PC-9 (cell line): ENCODE results near the gene SIAH2. TPM values are rescaled to one million over a fixed set of nuclear protein-coding genes. Genes with fewer than 3 reads are reported as not detected.

Source experiments
- BruUV-seq: library from RNA; stranded (reverse); fragments of 400-500 nt; replicated peaks from 2 replicates; lab custom pipeline; 2021; lab: Mats Ljungman, UMichigan
- CTCF ChIA-PET: fragments of 300-600 bp; sonication (Branson Sonifier 250); formaldehyde crosslinking; loops from one replicate; lab custom pipeline; 2022; ENCODE audit warnings: antibody characterized with exemption; lab: Charles Lee
- POLR2A ChIA-PET: fragments of 300-600 bp; sonication (Branson Sonifier 250); formaldehyde crosslinking; loops from one replicate; lab custom pipeline; 2022; ENCODE audit warnings: antibody characterized with exemption; ENCODE audit not compliant: unreplicated experiment; lab: Charles Lee
- DNase-seq, 2 experiments: peaks; one replicate each; pipeline versions ENCODE4 v3.0.0 to v3.0.0-alpha.2; 2015 to 2022; ENCODE audit warnings: mixed read lengths in 1 of 2
- H2AFZ ChIP-seq: fragments of 200-600 bp; sonication (generic); 2 replicates; pipeline ENCODE4 v1.8.1; 2017; ENCODE audit warnings: antibody characterized with exemption
- H3F3A ChIP-seq: fragments of 200-600 bp; sonication (generic); 2 replicates; pipeline ENCODE4 v1.8.1; 2017; ENCODE audit warnings: antibody characterized with exemption, mild to moderate bottlenecking, low read depth; ENCODE audit not compliant: insufficient read depth
- H3K27ac ChIP-seq: fragments of 200-600 bp; sonication (generic); 2 replicates; pipeline ENCODE4 v1.6.1; 2016; ENCODE audit warnings: mixed run types
- H3K27me3 ChIP-seq: fragments of 200-600 bp; sonication (generic); 2 replicates; pipeline ENCODE4 v1.6.1; 2016; ENCODE audit warnings: low read depth, mixed run types; ENCODE audit not compliant: insufficient read depth
- H3K36me3 ChIP-seq: fragments of 200-600 bp; sonication (generic); 2 replicates; pipeline ENCODE4 v1.6.1; 2016; ENCODE audit warnings: low read depth, mixed run types
- H3K4me1 ChIP-seq: fragments of 200-600 bp; sonication (generic); replicated peaks from 2 replicates; pipeline ENCODE4 v1.6.1; 2016; ENCODE audit warnings: mixed run types; ENCODE audit not compliant: insufficient read depth
- H3K4me2 ChIP-seq: fragments of 200-600 bp; sonication (generic); 2 replicates; pipeline ENCODE4 v1.6.1; 2017; ENCODE audit warnings: mixed run types
- H3K4me3 ChIP-seq: fragments of 200-600 bp; sonication (generic); 2 replicates; pipeline ENCODE4 v1.6.1; 2016; ENCODE audit warnings: mixed run types
- H3K79me2 ChIP-seq: fragments of 200-600 bp; sonication (generic); 2 replicates; pipeline ENCODE4 v1.6.1; 2017; ENCODE audit warnings: low read depth, mixed run types
- H3K9me2 ChIP-seq: fragments of 200-600 bp; sonication (generic); 2 replicates; pipeline ENCODE4 v1.8.1; 2017; ENCODE audit warnings: mild to moderate bottlenecking; ENCODE audit not compliant: insufficient read depth
- H3K9me3 ChIP-seq: fragments of 200-600 bp; sonication (generic); 2 replicates; pipeline ENCODE4 v1.8.1; 2016; ENCODE audit warnings: low read depth; ENCODE audit not compliant: insufficient read depth
- H4K20me1 ChIP-seq: fragments of 200-600 bp; sonication (generic); 2 replicates; pipeline ENCODE4 v1.8.1; 2017; ENCODE audit not compliant: insufficient read depth
- EZH2 ChIP-seq: fragments of 200-600 bp; sonication (generic); IDR thresholded peaks from 2 replicates; pipeline ENCODE4 v1.8.0; 2017; ENCODE audit warnings: antibody characterized with exemption, low read depth
- intact Hi-C: fragments of 100-400 bp; cut with micrococcal nuclease; formaldehyde crosslinking; loops from one replicate; pipeline ENCODE4 v1.10.0; 2022; ENCODE audit not compliant: unreplicated experiment
- total RNA-seq: library from RNA; stranded (reverse); gene quantifications from 2 replicates; pipeline ENCODE4 v1.2.3, GENCODE V29; 2021
- TF ChIP-seq, protein P1 (sequence below): fragments of 200-600 bp; sonication (generic); conservative IDR thresholded peaks from 2 replicates; pipeline ENCODE4 v1.6.1; 2017; ENCODE audit warnings: mixed run types, antibody characterized with exemption, mild to moderate bottlenecking, moderate library complexity

Gene SIAH2
- total RNA-seq, 1 experiment from 2014 or later, result 20.3 TPM

DNA sequence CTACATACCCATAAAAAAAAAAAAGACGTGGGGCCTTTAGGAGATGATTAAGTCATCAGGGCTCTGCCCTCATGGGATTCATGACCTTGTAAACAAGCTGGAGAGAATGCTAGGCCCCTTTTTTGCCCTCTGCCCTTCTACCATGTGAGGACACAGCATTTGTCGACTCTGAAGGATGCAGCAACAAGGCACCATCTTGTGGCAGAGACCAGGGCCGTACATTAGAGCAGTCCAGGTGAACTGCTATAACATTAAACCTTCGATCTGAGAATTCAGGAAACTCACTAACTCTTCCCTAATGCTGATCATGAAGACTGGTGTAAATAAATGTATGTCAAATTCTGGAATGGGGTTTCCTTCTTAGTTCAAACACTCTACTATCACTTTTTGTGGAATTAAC lies 30.7 kb upstream of the SIAH2 start:
- BruUV-seq, result no TSS peak
- no peaks in the 10 kb centered on the region for H3K9me3 ChIP-seq
- TF ChIP-seq, protein P1, sequence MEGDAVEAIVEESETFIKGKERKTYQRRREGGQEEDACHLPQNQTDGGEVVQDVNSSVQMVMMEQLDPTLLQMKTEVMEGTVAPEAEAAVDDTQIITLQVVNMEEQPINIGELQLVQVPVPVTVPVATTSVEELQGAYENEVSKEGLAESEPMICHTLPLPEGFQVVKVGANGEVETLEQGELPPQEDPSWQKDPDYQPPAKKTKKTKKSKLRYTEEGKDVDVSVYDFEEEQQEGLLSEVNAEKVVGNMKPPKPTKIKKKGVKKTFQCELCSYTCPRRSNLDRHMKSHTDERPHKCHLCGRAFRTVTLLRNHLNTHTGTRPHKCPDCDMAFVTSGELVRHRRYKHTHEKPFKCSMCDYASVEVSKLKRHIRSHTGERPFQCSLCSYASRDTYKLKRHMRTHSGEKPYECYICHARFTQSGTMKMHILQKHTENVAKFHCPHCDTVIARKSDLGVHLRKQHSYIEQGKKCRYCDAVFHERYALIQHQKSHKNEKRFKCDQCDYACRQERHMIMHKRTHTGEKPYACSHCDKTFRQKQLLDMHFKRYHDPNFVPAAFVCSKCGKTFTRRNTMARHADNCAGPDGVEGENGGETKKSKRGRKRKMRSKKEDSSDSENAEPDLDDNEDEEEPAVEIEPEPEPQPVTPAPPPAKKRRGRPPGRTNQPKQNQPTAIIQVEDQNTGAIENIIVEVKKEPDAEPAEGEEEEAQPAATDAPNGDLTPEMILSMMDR, result no peak
- TF ChIP-seq EZH2, result no peak
- no peak overlapping the region for H2AFZ ChIP-seq
- no peaks in the 10 kb centered on the region for H4K20me1 ChIP-seq
- ChIA-PET POLR2A (no interaction called here), CTCF (no interaction called here)
- H3K27ac ChIP-seq, result no peak overlapping the region
- DNase-seq, result no peak
- no peaks in the 10 kb centered on the region for H3K27me3 ChIP-seq
- H3K4me1 ChIP-seq, result no peaks in the 10 kb centered on the region
- H3K4me3 ChIP-seq, result no peak overlapping the region
- intact Hi-C loops, result no loop called here
- H3K9me2 ChIP-seq, result no peaks in the 10 kb centered on the region
- no peaks in the 10 kb centered on the region for H3K36me3 ChIP-seq
- H3F3A ChIP-seq, result no peaks in the 10 kb centered on the region
- H3K4me2 ChIP-seq, result no peak overlapping the region
- no peaks in the 10 kb centered on the region for H3K79me2 ChIP-seq

DNA sequence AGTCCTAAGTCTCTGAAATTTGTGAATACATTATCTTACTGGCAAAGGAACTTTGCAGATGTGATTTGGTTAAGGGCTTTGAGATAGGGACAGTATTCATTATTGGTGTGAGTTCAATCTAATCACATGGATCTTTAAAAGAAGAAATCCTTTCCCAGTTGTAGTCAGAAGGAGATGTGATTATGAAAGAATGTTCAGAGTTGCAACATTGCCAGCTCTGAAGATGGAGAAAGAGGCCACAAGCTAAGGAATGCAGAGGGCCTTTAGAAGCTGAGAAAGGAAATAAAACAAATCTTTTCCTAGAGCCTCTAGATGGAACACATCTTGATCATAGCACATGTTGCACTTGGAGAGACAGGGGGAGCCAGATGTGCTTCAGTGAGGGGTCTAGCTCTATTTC lies 27.7 kb upstream of the SIAH2 start:
- Histone ChIP-seq H3K4me1 (peaks cover 18% of the 10 kb centered on the region), H3F3A (peaks cover 10% of the 10 kb centered on the region; the same call in 1 of the 2 replicates), H3K27ac (no peak overlapping the region), H3K9me3 (no peaks in the 10 kb centered on the region), H3K4me3 (no peak overlapping the region), H4K20me1 (no peaks in the 10 kb centered on the region), H3K4me2 (no peak overlapping the region), H3K27me3 (no peaks in the 10 kb centered on the region), H3K36me3 (no peaks in the 10 kb centered on the region), H3K9me2 (no peaks in the 10 kb centered on the region), H3K79me2 (no peaks in the 10 kb centered on the region), H2AFZ (no peak overlapping the region)
- no peak for DNase-seq
- CTCF ChIA-PET, result no interaction called here
- no TSS peak for BruUV-seq
- intact Hi-C loops, result no loop called here
- TF ChIP-seq, protein P1, result no peak
- no peak for TF ChIP-seq EZH2
- POLR2A ChIA-PET, result no interaction called here

DNA sequence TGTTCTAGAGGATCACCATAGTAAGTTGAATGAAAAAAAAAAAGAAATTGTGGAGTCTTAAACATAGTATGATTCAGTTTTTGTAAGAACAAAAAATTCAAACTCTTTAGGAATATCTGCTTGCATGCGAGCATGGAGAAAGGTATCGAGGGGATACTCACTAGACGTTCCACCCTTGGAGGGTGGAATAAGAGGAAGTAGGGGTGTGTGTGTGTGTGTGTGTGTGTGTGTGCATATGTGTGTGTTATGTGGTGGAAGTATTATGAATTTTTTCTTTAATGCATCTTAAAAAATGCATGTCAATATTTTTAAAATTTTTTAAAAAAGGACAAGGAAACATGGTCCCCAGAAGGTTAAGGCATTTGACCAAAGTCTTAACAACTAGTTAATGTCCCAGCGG lies 26.5 kb upstream of the SIAH2 start:
- peaks cover 10% of the 10 kb centered on the region; the same call in 1 of the 2 replicates for H3F3A ChIP-seq
- TF ChIP-seq EZH2, result no peak
- TF ChIP-seq, protein P1, result no peak
- H3K4me1 ChIP-seq, result peaks cover 18% of the 10 kb centered on the region
- no peaks in the 10 kb centered on the region for H3K9me3 ChIP-seq
- H3K4me3 ChIP-seq, result no peak overlapping the region
- no peak overlapping the region for H2AFZ ChIP-seq
- ChIA-PET POLR2A (no interaction called here), CTCF (interaction anchor here (0.7 kb wide), 1 partner anchor 53 kb away, joined by 4 read pairs; no protein-coding TSS in a partner anchor)
- H3K27ac ChIP-seq, result no peak overlapping the region
- H4K20me1 ChIP-seq, result no peaks in the 10 kb centered on the region
- no peak for DNase-seq
- H3K9me2 ChIP-seq, result no peaks in the 10 kb centered on the region
- H3K79me2 ChIP-seq, result no peaks in the 10 kb centered on the region
- no TSS peak for BruUV-seq
- H3K36me3 ChIP-seq, result no peaks in the 10 kb centered on the region
- intact Hi-C loops, result no loop called here
- no peaks in the 10 kb centered on the region for H3K27me3 ChIP-seq
- no peak overlapping the region for H3K4me2 ChIP-seq
